HG03378 (cell line): ENCODE data around the gene GAB1.

Source experiments
- ATAC-seq: cut with Tn5 transposase; IDR thresholded peaks from one replicate; pipeline ENCODE4 v1.9.1; 2021; ENCODE audit warnings: mild to moderate bottlenecking, moderate library complexity; ENCODE audit not compliant: unreplicated experiment

Gene GAB1

DNA sequence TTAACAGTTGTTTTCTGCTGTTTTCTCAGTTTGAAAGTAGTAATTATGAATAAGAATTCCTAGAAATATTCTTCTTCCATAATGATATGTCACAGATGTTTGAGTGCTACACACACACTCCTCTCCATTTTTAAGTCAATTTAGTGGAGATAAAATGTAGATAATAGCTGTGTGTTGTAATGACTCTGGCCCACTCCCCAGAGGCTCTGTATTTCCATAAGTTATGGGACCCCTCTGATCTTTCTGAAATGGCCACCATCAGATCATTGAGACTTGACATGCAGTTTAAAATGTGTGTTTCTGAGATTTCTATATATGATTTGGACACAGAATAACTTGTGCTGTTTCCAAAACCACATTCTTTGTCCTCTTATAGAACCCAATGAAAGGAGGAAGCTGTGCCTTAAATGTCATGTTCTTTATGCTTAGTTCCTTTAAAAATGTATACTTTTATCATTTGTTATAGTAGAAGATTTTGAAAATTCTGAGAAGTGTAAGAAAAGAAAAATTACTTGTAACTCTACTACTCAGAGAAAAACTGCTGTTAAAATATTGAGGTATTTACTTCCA, 46.4 kb downstream of the GAB1 start:
- no peak for ATAC-seq

DNA sequence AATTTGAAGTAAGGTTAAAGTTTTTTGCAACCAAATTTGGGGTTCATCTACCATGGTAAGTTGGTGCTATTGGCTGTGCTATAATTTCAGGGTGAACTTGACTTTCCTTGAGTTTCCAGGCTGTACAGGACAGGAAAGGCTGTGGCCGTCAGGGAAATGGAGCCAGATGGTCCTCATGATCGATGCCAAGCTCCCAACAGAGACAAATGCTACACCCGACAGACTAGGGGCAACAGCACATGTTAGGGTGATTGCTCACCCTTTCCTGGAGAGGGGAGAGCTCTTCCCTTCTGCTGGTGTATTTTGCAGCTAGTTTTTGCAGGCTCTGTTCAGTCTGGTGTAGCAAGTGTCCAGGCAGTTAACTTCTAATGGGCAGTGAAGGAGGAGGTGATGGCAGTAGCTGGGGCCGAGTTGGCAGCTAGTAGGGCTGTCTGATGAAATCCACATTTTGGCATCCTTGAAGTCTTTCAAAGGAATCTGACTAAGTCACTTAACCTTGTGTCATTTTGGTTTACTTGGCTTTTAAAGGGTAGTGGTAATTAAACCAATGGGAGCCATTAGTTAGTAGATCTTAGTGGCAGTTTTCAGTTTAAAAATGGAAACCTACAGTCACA, 47.8 kb downstream of the GAB1 start:
- ATAC-seq, result no peak

DNA sequence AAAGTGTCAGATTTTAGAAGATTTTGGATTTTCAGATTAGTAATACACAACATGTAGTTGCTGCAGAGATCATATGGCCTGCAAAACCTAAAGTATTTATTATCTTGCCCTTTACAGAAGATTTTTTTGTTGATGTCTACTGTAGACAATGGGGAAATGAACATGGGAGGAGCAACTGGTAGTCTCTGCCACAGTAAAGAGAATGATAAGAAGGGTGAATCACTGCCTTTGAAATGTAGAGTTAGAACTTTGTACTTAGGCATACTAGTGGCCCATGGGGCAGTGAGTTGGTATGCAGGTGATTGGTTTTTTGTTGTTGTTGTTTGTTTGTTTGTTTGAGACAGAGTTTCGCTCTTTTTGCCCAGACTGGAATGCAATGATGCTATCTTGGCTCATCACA, 50.1 kb downstream of the GAB1 start:
- no peak for ATAC-seq

DNA sequence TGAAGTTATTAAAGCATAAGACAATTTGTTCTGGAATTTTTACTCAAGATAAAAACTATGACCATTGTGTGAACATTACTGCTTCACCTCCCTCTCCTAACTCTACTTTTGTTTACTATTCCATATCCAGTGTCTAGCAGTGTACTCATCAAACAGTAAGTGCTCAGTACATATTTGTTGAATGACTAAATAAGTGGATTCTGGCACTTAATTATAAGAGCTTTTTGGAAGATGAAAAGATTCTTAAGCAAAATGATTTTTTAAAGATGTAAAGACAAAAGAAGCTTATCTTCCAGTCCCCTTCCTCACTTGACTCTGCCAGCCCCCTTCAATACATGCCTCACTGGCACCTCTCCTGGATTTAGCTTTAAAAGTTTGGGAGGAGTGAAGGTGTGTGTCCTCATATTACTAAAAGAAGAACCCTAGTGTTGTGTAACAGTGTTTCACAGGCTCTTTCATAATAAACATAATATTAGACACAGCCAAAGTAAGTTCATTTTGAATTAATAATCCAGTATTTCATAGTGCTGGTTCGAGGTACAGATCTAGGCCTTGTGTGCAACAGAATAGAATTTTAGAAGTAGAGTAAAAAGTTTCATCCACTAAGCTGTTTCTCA, 53.0 kb downstream of the GAB1 start:
- ATAC-seq, result no peak

- no peak for ATAC-seq
Observed at GRCh38 chr4:143390764-143391163, 54.1 kb downstream of the GAB1 start.

GRCh38 chr4:143391261-143391660, 54.6 kb downstream of the GAB1 start:
- no peak for ATAC-seq

- ATAC-seq, result no peak
Observed at GRCh38 chr4:143391895-143392294, 55.2 kb downstream of the GAB1 start.

DNA sequence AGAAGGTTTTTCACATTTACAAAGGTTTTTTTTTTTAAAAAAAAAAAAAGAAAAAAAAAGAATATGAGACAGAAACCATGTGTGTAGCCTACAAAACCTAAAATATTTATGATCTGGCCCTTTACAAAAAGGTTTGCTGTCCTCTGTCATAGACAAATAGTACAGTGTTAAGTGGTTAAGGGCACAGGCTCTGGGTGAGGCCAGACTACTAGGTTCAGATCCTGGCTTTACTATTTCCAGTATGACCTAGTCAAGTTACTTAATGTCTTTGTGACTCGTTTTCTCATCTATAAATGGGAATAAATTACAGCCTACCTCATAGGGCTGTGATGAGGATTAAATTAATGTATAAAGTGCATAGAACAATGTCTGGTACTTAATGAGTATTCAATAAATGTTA, 56.5 kb downstream of the GAB1 start:
- ATAC-seq, result no peak

- ATAC-seq, result no peak
Observed at GRCh38 chr4:143394739-143395453, 58.2 kb downstream of the GAB1 start.

DNA sequence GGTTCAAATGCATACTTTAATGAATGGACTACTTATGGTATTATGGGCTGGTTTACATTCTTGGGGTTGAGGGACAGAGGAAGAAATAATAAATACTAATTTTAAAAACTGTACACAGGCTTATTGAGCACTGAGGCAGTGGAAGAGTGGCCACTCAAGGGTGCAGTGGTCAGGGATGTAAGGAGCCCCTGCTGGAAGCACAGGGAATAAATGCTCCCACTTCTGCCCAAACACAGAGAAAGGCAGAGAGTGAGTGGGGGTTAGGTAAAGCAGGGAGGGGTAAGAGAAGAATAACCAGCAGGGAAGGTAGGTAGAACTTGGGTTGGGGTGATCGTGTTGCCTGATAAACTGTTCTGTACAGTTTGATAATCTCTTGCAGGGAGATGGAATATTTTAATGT, 60.0 kb downstream of the GAB1 start:
- ATAC-seq, result no peak

- no peak for ATAC-seq
Observed at GRCh38 chr4:143397335-143397734, 60.7 kb downstream of the GAB1 start.

DNA sequence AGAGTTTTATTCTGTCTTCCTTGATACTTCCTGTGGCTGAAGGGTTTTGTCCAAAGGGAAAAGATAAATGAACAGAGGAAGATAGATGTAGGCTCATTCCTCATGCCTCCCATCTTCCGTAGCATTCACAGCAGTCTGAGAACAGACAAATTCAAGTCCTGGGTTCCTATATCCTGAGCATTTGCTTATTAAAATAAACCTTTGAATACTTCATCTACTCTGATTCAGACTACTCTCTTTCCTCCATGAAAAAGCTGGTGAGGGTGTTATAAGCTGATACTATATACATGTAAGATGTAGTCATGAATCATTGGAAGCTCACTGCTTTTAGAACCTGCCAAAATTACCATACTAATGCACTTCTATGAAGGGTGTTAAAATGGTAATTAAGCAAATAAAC, 61.2 kb downstream of the GAB1 start:
- no peak for ATAC-seq

- peak; percentile 58 for ATAC-seq
Observed at GRCh38 chr4:143399113-143399949, 62.7 kb downstream of the GAB1 start.

GRCh38 chr4:143400082-143400481, 63.4 kb downstream of the GAB1 start:
- ATAC-seq, result no peak

DNA sequence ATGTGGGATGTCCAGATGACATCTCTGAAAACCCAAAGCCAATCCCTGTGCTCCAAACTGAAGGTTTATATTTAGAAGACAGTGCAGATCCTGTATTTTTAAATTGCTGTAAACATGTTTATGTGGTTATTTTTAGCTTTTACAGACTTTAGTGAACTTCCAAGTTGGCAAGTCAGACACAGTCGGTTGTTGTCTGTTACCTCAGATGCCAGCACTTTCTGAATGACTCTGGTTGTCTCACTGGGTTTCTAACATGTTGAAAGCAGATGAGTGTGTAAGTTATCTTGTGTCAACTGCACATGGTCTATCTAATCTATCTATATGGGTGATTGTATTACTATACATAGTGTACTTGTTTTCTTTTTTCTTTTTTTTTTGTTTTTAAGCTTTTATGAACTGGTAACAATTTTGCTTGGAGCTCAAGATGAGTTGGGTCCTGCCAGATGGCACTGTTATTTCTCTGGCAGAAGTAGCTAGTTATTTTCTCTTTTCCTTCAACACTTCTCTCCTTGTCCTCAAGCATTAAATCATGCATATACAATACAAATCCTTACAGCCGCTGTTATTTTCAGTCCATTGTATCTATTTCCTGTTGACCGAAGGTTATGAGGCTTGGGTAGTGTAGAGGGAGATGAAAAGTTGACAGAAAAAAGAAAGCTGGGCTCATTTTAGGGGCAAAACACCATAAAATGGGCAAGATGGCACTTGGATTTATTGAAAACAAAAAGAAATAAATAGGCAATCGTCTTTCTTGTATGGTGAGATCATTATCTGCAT, 66.3 kb downstream of the GAB1 start:
- ATAC-seq, result peak; percentile 33

- no peak for ATAC-seq
Observed at GRCh38 chr4:143403553-143403820, 66.8 kb downstream of the GAB1 start.

- peak; percentile 91 for ATAC-seq
Observed at GRCh38 chr4:143404555-143404954, 67.9 kb downstream of the GAB1 start.

- ATAC-seq, result peak; percentile 31
Observed at GRCh38 chr4:143405075-143405730, 68.5 kb downstream of the GAB1 start.

DNA sequence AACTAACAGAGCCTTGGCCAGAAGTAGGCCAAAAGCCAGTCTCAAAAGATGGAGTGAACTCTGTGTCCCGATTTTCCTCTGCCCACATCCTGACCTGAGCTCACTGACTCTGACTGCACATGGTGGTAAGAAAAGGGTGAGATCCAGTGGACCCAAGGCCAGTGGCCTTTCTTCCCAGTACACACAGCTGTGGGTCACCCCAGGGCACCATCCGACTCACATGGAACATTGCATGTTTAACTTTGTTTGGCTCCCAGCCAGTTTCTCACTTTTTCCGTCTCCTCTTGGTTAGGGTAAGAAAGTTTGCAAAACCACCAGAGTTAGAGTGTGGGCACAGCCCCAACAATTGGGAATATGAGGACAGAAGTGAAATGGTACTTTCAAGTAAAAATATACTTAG, 69.8 kb downstream of the GAB1 start:
- no peak for ATAC-seq

DNA sequence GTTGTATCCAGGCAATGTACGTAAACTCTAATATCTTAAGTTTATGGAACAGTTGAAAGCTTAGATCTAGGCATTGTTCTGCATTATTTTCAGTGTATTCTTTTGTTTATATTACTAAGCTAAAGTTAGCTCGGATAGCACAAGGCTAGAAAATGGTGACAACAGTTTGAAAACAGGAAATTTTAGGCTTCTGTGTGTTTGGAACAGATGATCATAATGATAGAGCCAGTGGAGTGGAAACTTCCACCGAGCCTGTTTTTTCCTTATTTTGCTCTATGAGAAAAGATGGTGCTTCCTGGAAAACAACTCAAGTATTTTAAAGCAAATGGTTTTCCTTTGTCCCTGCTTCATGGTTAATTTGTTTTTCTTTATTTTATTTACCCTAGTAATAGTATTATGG, 70.8 kb downstream of the GAB1 start:
- no peak for ATAC-seq
